Measurements from ENCODE around the gene TP53I11.

Gene TP53I11

DNA sequence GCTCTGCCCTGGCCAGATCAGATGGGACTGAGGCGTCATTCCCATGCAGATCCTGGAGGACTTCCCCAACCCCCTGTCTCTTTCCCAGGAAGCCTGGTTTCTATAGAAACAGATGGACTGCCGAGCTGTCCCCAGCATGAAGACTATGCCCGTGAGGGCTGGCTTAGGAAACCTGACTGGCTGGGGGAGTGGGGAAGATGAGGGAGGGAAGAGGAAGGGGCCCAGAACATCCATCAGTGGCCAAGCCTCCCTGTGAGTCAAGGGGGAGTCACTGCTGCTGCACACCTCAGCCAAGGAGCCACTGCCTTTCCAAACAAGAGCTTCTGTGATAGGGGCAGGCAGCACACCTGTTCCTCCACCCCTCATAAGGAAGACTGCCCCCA, 5.8 kb downstream of the TP53I11 start:
- peaks cover 18% of the 10 kb centered on the region for H3K4me1 ChIP-seq (ENCODE audit: insufficient read depth, low read length)
- H3K36me3 ChIP-seq (ENCODE audit: insufficient read depth, low read length) = no peaks in the 10 kb centered on the region; the same call in 1 of the 2 replicates
- H3K27ac ChIP-seq (ENCODE audit: low read depth, low read length) = peak overlapping the region; percentile 39; the same call in 1 of the 2 replicates
- 12% methylated on average over 3 of the region's 3 CpGs for WGBS
- no peak overlapping the region for H3K9ac ChIP-seq (ENCODE audit: low read depth, low read length)
- H3K9me3 ChIP-seq (ENCODE audit: insufficient read depth, low read depth, low read length) = no peaks in the 10 kb centered on the region
- no peak overlapping the region for H3K4me3 ChIP-seq (ENCODE audit: low read length)
- H3K27me3 ChIP-seq (ENCODE audit: insufficient read depth, low read length) = no peaks in the 10 kb centered on the region

DNA sequence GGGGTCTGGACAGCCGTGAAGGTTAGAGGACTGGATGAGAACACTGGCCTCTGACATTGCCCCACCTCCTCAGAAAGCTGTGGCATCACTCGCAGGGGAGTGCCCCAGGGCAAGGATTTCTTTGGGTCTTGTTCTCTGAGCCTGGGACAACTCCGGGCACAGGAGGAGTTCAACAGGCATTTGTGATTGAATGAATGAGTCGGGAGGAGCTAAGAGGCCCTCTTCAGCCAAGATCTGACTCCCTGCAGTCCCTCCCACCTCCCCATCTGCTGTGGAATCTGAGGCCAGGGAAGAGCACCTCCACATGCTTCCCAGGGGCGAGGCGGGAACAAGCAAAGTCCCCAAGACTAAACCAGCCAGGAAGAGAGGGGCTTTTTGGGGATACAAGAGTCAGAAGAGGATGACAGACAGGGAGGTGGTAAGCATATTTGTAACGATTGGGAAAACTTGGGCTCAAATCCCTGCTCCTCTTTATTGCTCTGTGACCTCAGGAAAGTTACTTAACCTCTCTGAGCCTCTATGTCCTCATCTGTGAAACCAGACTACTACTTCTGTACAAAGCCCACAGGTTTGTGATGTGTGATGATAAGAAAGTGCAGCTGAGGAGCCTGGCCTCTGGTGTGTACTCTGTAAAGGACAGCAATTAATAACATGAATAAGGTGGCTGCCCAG, 6.4 kb downstream of the TP53I11 start:
- 20% methylated on average over 7 of the region's 7 CpGs for WGBS
- Histone ChIP-seq H3K27ac (ENCODE audit: low read depth, low read length) (peak overlapping the region; percentile 74; the same call in 1 of the 2 replicates), H3K9me3 (ENCODE audit: insufficient read depth, low read depth, low read length) (no peaks in the 10 kb centered on the region)

DNA sequence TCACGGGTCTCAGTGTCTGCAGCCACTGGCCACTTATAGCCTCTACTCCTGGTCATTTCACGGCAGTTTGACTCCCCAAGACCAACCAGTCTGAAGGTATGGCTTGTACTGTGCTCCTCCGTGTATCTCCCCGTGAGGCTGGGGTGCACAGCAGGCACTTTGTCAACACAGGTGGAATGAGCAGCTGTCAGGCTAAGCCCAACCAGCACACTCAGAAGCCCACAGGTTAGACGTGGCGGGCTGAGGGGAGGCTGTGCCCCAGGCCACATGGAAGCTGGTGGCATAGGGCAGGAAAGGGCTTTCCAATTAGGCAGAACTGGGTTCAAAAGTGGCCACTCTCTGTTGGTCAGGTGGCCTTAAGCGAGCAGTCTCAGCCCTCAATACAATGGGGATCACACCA, 7.0 kb downstream of the TP53I11 start:
- Histone ChIP-seq H3K4me1 (ENCODE audit: insufficient read depth, low read length) (peaks cover 18% of the 10 kb centered on the region), H3K27ac (ENCODE audit: low read depth, low read length) (peak overlapping the region; percentile 74; the same call in 1 of the 2 replicates), H3K9ac (ENCODE audit: low read depth, low read length) (no peak overlapping the region), H3K36me3 (ENCODE audit: insufficient read depth, low read length) (no peaks in the 10 kb centered on the region; the same call in 1 of the 2 replicates), H3K27me3 (ENCODE audit: insufficient read depth, low read length) (no peaks in the 10 kb centered on the region), H3K9me3 (ENCODE audit: insufficient read depth, low read depth, low read length) (no peaks in the 10 kb centered on the region), H3K4me3 (ENCODE audit: low read length) (no peak overlapping the region)
- 48% methylated on average over 7 of the region's 7 CpGs for WGBS

More for the DNA sequence above, 6.4 kb downstream of the TP53I11 start:
- H3K4me3 ChIP-seq (ENCODE audit: low read length) = no peak overlapping the region
- H3K36me3 ChIP-seq (ENCODE audit: insufficient read depth, low read length) = no peaks in the 10 kb centered on the region; the same call in 1 of the 2 replicates
- H3K9ac ChIP-seq (ENCODE audit: low read depth, low read length) = no peak overlapping the region
- H3K27me3 ChIP-seq (ENCODE audit: insufficient read depth, low read length) = no peaks in the 10 kb centered on the region
- peaks cover 18% of the 10 kb centered on the region for H3K4me1 ChIP-seq (ENCODE audit: insufficient read depth, low read length)

DNA sequence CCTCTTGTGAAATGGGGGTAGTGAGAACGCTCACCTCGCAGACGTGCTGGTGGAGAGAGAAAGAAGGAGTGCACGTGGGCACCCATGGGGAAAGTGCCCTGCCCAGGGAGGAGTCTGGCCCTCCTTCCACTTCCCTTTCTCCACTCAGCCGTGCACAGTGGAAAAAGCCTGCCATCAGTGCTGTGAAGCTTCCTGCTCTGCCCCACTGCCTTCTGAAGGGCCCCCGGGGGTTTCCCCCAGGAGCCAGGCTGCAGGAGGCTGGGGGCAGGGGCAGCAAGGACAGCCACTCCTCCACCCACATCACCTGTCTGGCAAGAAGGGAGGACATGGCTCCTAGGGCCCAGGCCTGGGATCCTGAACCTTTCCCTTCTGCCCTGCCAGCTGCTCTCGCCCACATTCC, 7.6 kb downstream of the TP53I11 start:
- Histone ChIP-seq H3K36me3 (ENCODE audit: insufficient read depth, low read length) (no peaks in the 10 kb centered on the region; the same call in 1 of the 2 replicates), H3K27me3 (ENCODE audit: insufficient read depth, low read length) (no peaks in the 10 kb centered on the region), H3K4me3 (ENCODE audit: low read length) (no peak overlapping the region), H3K9me3 (ENCODE audit: insufficient read depth, low read depth, low read length) (no peaks in the 10 kb centered on the region), H3K4me1 (ENCODE audit: insufficient read depth, low read length) (peaks cover 18% of the 10 kb centered on the region), H3K27ac (ENCODE audit: low read depth, low read length) (no peak overlapping the region), H3K9ac (ENCODE audit: low read depth, low read length) (no peak overlapping the region)
- WGBS = 79% methylated on average over 4 of the region's 7 CpGs

- no peaks in the 10 kb centered on the region for H3K27me3 ChIP-seq (ENCODE audit: insufficient read depth, low read length)
- H3K9ac ChIP-seq (ENCODE audit: low read depth, low read length) = no peak overlapping the region
- H3K9me3 ChIP-seq (ENCODE audit: insufficient read depth, low read depth, low read length) = no peaks in the 10 kb centered on the region
- WGBS = 87% methylated on average over 10 of the region's 10 CpGs
- H3K4me1 ChIP-seq (ENCODE audit: insufficient read depth, low read length) = peaks cover 18% of the 10 kb centered on the region
- no peak overlapping the region for H3K4me3 ChIP-seq (ENCODE audit: low read length)
- H3K27ac ChIP-seq (ENCODE audit: low read depth, low read length) = no peak overlapping the region
- no peaks in the 10 kb centered on the region; the same call in 1 of the 2 replicates for H3K36me3 ChIP-seq (ENCODE audit: insufficient read depth, low read length)
Observed at GRCh38 chr11:44942029-44942955, 8.4 kb downstream of the TP53I11 start.

- peaks cover 18% of the 10 kb centered on the region for H3K4me1 ChIP-seq (ENCODE audit: insufficient read depth, low read length)
- 87% methylated on average over 12 of the region's 12 CpGs for WGBS
Observed at GRCh38 chr11:44941259-44942021, 9.2 kb downstream of the TP53I11 start.

GRCh38 chr11:44940835-44941234, 9.8 kb downstream of the TP53I11 start:
- peaks cover 18% of the 10 kb centered on the region for H3K4me1 ChIP-seq (ENCODE audit: insufficient read depth, low read length)
- 0 out of 2 replicates have a peak, but pooled peaks cover 2% of the 10 kb centered on the region for H3K36me3 ChIP-seq (ENCODE audit: insufficient read depth, low read length)
- H3K4me3 ChIP-seq (ENCODE audit: low read length) = no peak overlapping the region
- 92% methylated on average over 9 of the region's 9 CpGs for WGBS
- H3K27me3 ChIP-seq (ENCODE audit: insufficient read depth, low read length) = no peaks in the 10 kb centered on the region
- no peak overlapping the region for H3K27ac ChIP-seq (ENCODE audit: low read depth, low read length)
- no peak overlapping the region for H3K9ac ChIP-seq (ENCODE audit: low read depth, low read length)
- no peaks in the 10 kb centered on the region for H3K9me3 ChIP-seq (ENCODE audit: insufficient read depth, low read depth, low read length)

More at GRCh38 chr11:44941259-44942021, 9.2 kb downstream of the TP53I11 start:
- H3K36me3 ChIP-seq (ENCODE audit: insufficient read depth, low read length) = no peaks in the 10 kb centered on the region; the same call in 1 of the 2 replicates
- H3K9me3 ChIP-seq (ENCODE audit: insufficient read depth, low read depth, low read length) = no peaks in the 10 kb centered on the region
- H3K9ac ChIP-seq (ENCODE audit: low read depth, low read length) = no peak overlapping the region
- H3K4me3 ChIP-seq (ENCODE audit: low read length) = no peak overlapping the region
- no peak overlapping the region for H3K27ac ChIP-seq (ENCODE audit: low read depth, low read length)
- no peaks in the 10 kb centered on the region for H3K27me3 ChIP-seq (ENCODE audit: insufficient read depth, low read length)

DNA sequence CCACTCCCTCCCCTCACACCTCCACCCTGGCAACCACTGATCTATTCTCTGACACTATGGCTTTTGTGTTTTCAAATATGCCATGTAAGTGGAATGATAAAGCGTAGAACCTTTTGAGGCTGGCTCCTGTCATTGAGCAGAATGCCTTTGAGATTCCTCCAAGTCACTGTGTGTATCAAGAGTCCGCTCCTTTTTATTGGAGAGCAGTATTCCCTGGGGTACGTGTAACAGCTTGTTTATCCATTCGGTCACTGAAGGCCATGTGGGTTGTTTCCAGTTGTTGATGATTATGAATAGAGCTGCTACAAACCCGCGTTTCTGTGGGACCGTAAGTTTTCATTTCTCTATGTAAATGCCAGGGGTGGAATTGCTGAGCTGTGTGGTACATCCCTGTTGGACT, 10.3 kb downstream of the TP53I11 start:
- H3K4me3 ChIP-seq (ENCODE audit: low read length) = no peak overlapping the region
- H3K27ac ChIP-seq (ENCODE audit: low read depth, low read length) = no peak overlapping the region
- H3K4me1 ChIP-seq (ENCODE audit: insufficient read depth, low read length) = peaks cover 18% of the 10 kb centered on the region
- no peaks in the 10 kb centered on the region for H3K9me3 ChIP-seq (ENCODE audit: insufficient read depth, low read depth, low read length)
- WGBS = 95% methylated on average over 7 of the region's 7 CpGs
- no peak overlapping the region for H3K9ac ChIP-seq (ENCODE audit: low read depth, low read length)
- H3K36me3 ChIP-seq (ENCODE audit: insufficient read depth, low read length) = 0 out of 2 replicates have a peak, but pooled peaks cover 2% of the 10 kb centered on the region
- H3K27me3 ChIP-seq (ENCODE audit: insufficient read depth, low read length) = no peaks in the 10 kb centered on the region

GRCh38 chr11:44939673-44940395, 10.8 kb downstream of the TP53I11 start:
- no peak overlapping the region for H3K9ac ChIP-seq (ENCODE audit: low read depth, low read length)
- H3K4me3 ChIP-seq (ENCODE audit: low read length) = no peak overlapping the region
- peaks cover 15% of the 10 kb centered on the region for H3K4me1 ChIP-seq (ENCODE audit: insufficient read depth, low read length)
- no peaks in the 10 kb centered on the region for H3K27me3 ChIP-seq (ENCODE audit: insufficient read depth, low read length)
- H3K36me3 ChIP-seq (ENCODE audit: insufficient read depth, low read length) = 0 out of 2 replicates have a peak, but pooled peaks cover 2% of the 10 kb centered on the region
- H3K9me3 ChIP-seq (ENCODE audit: insufficient read depth, low read depth, low read length) = no peaks in the 10 kb centered on the region
- no peak overlapping the region for H3K27ac ChIP-seq (ENCODE audit: low read depth, low read length)
- 82% methylated on average over 21 of the region's 22 CpGs for WGBS

- peaks cover under 1% of the 10 kb centered on the region; the same call in 1 of the 2 replicates for H3K4me1 ChIP-seq (ENCODE audit: insufficient read depth, low read length)
- H3K27ac ChIP-seq (ENCODE audit: low read depth, low read length) = peak overlapping the region; percentile 21; the same call in 1 of the 2 replicates
- no peak overlapping the region for H3K4me3 ChIP-seq (ENCODE audit: low read length)
- H3K36me3 ChIP-seq (ENCODE audit: insufficient read depth, low read length) = 0 out of 2 replicates have a peak, but pooled peaks cover 2% of the 10 kb centered on the region
- H3K9me3 ChIP-seq (ENCODE audit: insufficient read depth, low read depth, low read length) = no peaks in the 10 kb centered on the region
- no peaks in the 10 kb centered on the region for H3K27me3 ChIP-seq (ENCODE audit: insufficient read depth, low read length)
- WGBS = 84% methylated on average over 19 of the region's 19 CpGs
- no peak overlapping the region for H3K9ac ChIP-seq (ENCODE audit: low read depth, low read length)
Observed at GRCh38 chr11:44938066-44938691, 12.5 kb downstream of the TP53I11 start.

Data from HUES64 (cell line).